Islet of Langerhans (tissue), 1 donor: ENCODE results near the gene FLAD1.
A peak's percentile ranks its signal among the peaks of the same experiment; 100 is the strongest.

Experiments
- FAIRE-seq: peaks from one replicate; lab custom pipeline; 2011; peaks lifted over from hg19 to GRCh38; lab: Jason Lieb, UNC

The FLAD1 gene

GRCh38 chr1:154982897-154983648 lies at the start of gene FLAD1:
FLAD1 (plus strand) TSS chr1:154983344; CDS start chr1:154983695, 351 bp downstream.
- peak; percentile 95 for FAIRE-seq

GRCh38 chr1:154934358-154934948 lies 48.7 kb upstream of the FLAD1 start:
- FAIRE-seq: no peak

GRCh38 chr1:154935749-154936554 lies 47.2 kb upstream of the FLAD1 start:
- FAIRE-seq: no peak

DNA sequence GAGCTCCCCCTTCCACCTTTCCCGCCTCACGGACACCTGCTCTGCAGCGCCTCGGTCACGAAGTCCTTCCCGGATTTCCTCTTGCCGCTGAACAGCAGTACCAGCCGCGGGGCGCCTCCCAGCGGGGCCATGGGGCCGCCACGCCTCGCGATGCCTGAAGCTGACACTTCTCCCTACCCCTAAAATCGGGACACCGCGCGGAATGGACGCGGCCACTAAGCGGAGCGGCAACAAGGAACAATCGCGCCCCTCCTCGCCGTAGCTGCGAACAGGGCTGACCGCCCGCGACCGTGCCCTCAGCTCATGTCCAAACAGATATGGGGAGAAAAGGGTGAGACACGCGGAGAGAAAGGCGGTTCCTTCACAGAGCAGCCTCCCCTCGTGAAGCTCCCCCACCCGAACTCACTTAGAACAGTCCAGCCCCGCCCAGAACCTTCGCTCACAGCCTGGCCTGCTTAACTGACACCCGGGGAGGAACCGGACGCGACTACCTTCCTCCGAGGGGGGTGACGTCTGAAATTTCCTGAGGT lies 46.5 kb upstream of the FLAD1 start, which contains the start of gene PMVK:
Gene PMVK (minus strand): TSS at position 165 of the 530 bp plus-strand sequence. CDS start 34 bp downstream, at position 131.
- FAIRE-seq: no peak

- no peak for FAIRE-seq
Observed at GRCh38 chr1:154937085-154937987, 45.8 kb upstream of the FLAD1 start.

DNA sequence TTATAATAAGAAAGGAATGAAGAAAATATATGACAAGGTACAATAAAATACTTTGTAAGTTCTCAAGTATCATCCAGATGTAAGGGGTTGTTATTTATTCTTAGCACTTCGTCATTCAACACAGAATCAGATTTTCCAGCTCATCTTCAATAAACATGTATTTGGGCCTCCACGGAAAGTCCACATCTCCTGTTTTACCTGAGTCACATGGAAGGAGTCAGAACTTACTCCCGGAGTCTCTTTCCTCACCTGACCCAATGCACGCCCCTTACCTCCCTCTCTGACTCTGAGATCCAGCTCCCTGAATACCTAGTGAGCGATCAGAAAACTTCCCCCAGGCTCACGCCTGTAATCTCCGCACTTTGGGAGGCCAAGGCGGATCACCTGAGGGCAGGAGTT lies 45.2 kb upstream of the FLAD1 start:
- FAIRE-seq: no peak

- no peak for FAIRE-seq
Observed at GRCh38 chr1:154938604-154939399, 44.3 kb upstream of the FLAD1 start.

DNA sequence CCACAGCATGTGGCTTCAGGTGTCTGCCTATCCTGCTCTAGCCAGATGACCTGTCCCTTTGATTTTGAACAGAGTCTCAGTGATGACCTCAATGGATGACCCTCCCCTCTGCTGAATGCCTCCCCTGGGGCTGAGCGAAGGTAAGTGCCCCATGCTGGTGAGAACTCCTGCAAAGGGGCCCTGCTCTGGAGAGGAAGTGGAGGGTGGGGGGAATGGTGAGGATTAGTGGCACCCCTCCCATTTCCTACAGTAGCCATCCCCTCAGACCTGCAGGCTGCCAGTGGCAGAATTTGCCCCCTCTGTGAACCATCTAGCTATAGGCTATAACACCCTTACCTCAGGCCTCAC lies 43.0 kb upstream of the FLAD1 start:
- FAIRE-seq: no peak

DNA sequence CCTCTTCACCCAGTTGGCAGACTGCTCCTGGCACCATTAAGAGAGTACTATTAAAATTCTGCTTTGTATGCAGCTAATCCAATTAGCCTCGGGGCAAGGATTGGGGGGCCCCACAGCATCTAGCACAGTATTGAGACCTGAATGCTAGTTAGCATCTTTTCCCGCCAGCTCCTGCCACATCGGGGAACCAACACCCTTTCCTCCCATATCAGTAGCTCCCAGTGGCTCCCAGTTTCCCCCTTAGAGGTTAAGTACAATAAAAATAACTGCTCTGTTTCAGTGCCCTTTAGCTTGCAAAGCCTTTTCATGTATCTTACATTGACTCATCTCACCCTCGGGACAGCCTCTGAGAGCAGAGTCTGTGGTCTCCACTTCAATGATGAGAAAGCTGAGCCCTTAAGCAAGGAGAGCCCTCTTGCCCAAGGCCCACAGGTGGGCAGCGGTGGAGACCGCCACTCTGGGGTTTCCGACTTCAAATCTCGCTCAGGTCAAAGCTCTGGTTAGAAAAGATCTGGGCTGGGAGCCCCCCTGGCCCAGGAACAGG lies 42.4 kb upstream of the FLAD1 start:
- FAIRE-seq: no peak

DNA sequence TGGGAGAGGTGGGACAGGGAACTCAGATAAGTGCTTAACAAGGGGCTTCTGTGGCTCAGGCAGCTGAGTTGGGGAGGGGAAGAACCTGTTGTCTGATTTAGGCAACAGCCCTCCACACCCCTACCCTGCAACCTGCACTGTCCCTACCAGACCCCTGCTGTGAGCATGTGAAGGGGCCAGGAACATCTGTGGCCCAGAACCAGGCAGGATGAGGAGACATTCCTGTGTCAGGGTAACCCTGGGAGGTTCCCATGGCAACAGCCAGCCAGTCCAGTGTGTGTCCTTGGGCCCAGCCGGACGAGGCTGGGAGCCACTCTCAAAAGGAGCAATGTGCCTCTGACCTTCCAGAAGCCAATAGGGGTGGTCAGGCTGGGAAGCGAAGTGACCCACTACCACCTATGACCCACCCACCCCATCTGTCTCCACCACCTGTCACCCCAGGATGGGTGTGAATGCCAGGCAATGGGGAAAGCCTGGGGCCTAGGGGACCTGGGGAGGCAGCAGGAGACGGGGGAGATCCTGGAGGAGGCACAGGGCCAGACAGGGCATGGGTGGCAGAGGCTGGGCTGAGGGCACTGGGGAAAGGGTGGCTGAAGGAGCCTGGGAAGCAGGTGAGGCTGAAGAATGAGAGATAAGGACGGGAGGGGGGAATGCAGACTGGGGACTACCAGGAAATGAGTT lies 41.7 kb upstream of the FLAD1 start:
- no peak for FAIRE-seq

- FAIRE-seq: no peak
Observed at GRCh38 chr1:154943649-154944400, 39.3 kb upstream of the FLAD1 start.

DNA sequence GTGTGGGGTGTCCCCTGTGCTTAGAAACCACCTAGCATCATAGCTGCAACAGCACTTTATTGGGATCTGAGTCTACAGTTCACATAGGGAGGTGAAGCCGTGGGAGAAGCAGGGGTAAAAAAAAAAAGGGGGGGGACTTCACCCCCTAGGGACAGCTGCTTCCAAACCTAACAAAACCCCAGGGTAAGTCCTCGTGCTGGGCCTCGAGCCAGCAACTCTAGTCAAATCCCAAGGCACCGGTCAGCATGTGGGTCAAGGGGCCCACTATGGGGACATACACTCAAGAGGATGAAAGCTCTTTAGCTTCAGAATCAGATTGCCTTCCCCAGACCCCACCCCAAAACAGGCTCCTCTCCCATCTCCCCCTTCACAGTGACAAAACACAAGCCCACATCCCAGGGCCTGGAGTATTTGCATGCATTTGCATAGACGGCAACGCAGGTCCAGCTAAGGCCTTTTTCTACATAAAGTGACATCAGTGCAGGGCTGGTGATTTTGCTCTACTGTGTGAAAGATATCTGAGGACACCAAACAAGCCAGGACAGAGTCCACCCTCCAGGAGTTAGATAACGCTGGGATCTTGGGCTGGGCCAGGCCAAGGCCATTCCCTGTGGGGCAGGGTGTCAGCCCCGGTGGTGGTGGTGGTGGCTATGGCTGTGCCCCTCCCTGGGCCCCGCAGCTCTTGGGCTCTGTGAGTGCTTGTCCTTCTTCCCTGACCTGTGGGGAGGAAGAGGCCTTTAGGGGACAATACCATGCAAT lies 38.6 kb upstream of the FLAD1 start:
- FAIRE-seq: no peak

- FAIRE-seq: no peak
Observed at GRCh38 chr1:154945160-154945961, 37.8 kb upstream of the FLAD1 start.

- FAIRE-seq: no peak
Observed at GRCh38 chr1:154945962-154946850, 36.9 kb upstream of the FLAD1 start.

- FAIRE-seq: no peak
Observed at GRCh38 chr1:154948079-154948478, 35.1 kb upstream of the FLAD1 start.

GRCh38 chr1:154951901-154952657 lies 31.1 kb upstream of the FLAD1 start:
- FAIRE-seq: no peak
